Thyroid gland (tissue), 4 donors: ENCODE measurements around the gene SMNDC1.

Source experiments
- POLR2A ChIP-seq, 2 donors: fragments of 450-650 bp; IDR thresholded peaks; one replicate each; pipeline ENCODE4 v1.6.1; 2017; ENCODE audit warnings: antibody characterized with exemption in 2 of 2, mild to moderate bottlenecking in 2 of 2, moderate library complexity in 1 of 2
- TF ChIP-seq, protein P1 (sequence below), 6 experiments: fragments of 200-600 bp in 3 of 6; fragments of 450-650 bp in 3 of 6; sonication (generic) in 3 of 6; IDR thresholded peaks; one replicate each; pipeline ENCODE4 v1.5.1; 2016 to 2019; ENCODE audit warnings: antibody characterized with exemption in 6 of 6, mild to moderate bottlenecking in 2 of 6, inconsistent platforms in 1 of 6, moderate library complexity in 1 of 6

DNA sequence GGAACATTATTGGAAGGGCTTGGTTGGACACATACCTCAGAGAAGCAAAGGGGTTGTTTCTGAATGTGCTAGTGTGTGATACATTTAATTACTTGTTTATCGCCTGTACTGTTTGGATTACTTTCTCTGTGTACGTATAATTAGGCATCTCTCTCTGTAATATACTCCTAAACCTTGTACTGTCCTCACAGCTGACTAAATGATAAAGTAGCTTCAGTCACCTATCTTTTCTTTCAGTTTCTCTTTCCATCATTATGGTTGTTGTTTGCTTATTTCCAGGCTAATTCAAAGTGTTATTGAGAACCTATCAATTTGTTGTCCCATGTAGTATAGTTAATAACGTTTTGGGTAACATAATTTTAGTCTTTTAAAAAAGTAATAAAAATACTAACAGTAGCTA, 63.3 kb downstream of the SMNDC1 start:
- TF ChIP-seq, protein P1, sequence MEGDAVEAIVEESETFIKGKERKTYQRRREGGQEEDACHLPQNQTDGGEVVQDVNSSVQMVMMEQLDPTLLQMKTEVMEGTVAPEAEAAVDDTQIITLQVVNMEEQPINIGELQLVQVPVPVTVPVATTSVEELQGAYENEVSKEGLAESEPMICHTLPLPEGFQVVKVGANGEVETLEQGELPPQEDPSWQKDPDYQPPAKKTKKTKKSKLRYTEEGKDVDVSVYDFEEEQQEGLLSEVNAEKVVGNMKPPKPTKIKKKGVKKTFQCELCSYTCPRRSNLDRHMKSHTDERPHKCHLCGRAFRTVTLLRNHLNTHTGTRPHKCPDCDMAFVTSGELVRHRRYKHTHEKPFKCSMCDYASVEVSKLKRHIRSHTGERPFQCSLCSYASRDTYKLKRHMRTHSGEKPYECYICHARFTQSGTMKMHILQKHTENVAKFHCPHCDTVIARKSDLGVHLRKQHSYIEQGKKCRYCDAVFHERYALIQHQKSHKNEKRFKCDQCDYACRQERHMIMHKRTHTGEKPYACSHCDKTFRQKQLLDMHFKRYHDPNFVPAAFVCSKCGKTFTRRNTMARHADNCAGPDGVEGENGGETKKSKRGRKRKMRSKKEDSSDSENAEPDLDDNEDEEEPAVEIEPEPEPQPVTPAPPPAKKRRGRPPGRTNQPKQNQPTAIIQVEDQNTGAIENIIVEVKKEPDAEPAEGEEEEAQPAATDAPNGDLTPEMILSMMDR (IDR thresholded peaks at IDR 0.05), result no peak
- no peak for TF ChIP-seq POLR2A (IDR thresholded peaks at IDR 0.05)
